Measurements from ENCODE around the gene ZNF93. TPM values are rescaled to one million over a fixed set of nuclear protein-coding genes. Genes with fewer than 3 reads are reported as not detected.

The ZNF93 gene
- total and polyA plus RNA-seq, 9 of the 15 experiments (the other 6 are each of a cell fraction or from before 2014, with no cell fraction given), result 11.1 to 26.3 (median 17.1) TPM

GRCh38 chr19:19900729-19901444 lies at the start of gene ZNF93 (continued):
- TF ChIP-seq ZBTB11 (CRISPR knock-in tag; IDR thresholded peaks at IDR 0.05) (peak in 1 of 3 experiments; percentile 47; a peak in 1 of 6 replicates), ZNF431 (CRISPR knock-in tag; IDR thresholded peaks at IDR 0.05) (0 out of 2 replicates have a peak, but pooled peaks have one; percentile 9), PBX2 (CRISPR knock-in tag; IDR thresholded peaks at IDR 0.05; ENCODE audit: low read depth) (peak; percentile 84), PBX2 (tag; conservative IDR thresholded peaks at IDR 0.05; ENCODE audit: low read depth) (peak; percentile 94), POLR2G (IDR thresholded peaks at IDR 0.05; ENCODE audit: low read depth, low read length) (peak; percentile 86), UBTF (IDR thresholded peaks at IDR 0.05; ENCODE audit: borderline replicate concordance in 1 of 2, low read depth in 2 of 2, low read length in 2 of 2) (peak in 1 of 2 experiments; percentile 75; a peak in 2 of 4 replicates), KAT2B (IDR thresholded peaks at IDR 0.05; ENCODE audit: low read depth, low read length) (no peak), MAZ (CRISPR knock-in tag; conservative IDR thresholded peaks at IDR 0.05 in 1 of 2, IDR thresholded peaks at IDR 0.05 in 1 of 2) (peak in 1 of 2 experiments; percentile 56; a peak in 1 of 4 replicates), PYGO2 (tag; IDR thresholded peaks at IDR 0.05) (no peak), XRCC5 (IDR thresholded peaks at IDR 0.05; ENCODE audit: low read depth, low read length) (no peak), MEF2A (IDR thresholded peaks at IDR 0.05; ENCODE audit: control insufficient read depth, low read depth, low read length) (no peak), RBM39 (optimal IDR thresholded peaks at IDR 0.05; ENCODE audit: low read depth, low read length) (peak; percentile 42), DEAF1 (CRISPR knock-in tag; IDR thresholded peaks at IDR 0.05) (no peak), RHOXF2B (CRISPR knock-in tag; conservative IDR thresholded peaks at IDR 0.05) (no peak)

Measured in K562 (cell line).